Mononuclear cell (primary cell): ENCODE results near the gene ASXL1. TPM values are rescaled to one million over a fixed set of nuclear protein-coding genes. Genes with fewer than 3 reads are reported as not detected.

ENCODE experiments used
- H3K27me3 ChIP-seq: 2 replicates; pipeline ENCODE4 v1.6.0; 2011; ENCODE audit warnings: low read length, control low read depth; ENCODE audit not compliant: insufficient read depth
- H3K4me1 ChIP-seq: 2 replicates; pipeline ENCODE4 v1.5.1; 2011; ENCODE audit warnings: mild to moderate bottlenecking, low read length, control low read depth; ENCODE audit not compliant: insufficient read depth
- H3K4me3 ChIP-seq: 2 replicates; pipeline ENCODE4 v1.5.1; 2011; ENCODE audit warnings: mild to moderate bottlenecking, low read length, moderate library complexity
- H3K9me3 ChIP-seq: 2 replicates; pipeline ENCODE4 v1.5.1; 2011; ENCODE audit warnings: low read depth, mild to moderate bottlenecking, control low read depth, low read length
- total RNA-seq: library from RNA; depleted of rRNA; stranded (reverse); fragments of >200 nt; gene quantifications from one replicate; pipeline ENCODE4 v1.2.3, GENCODE V29; 2012

ASXL1 gene
- total RNA-seq, 1 donor, result 117 TPM

- H3K4me3 ChIP-seq, result no peak overlapping the region
- no peaks in the 10 kb centered on the region for H3K27me3 ChIP-seq
- H3K4me1 ChIP-seq, result peaks cover 48% of the 10 kb centered on the region
- no peaks in the 10 kb centered on the region for H3K9me3 ChIP-seq
Measured at GRCh38 chr20:32474009-32474716, 116.0 kb downstream of the ASXL1 start.

- peaks cover 53% of the 10 kb centered on the region for H3K4me1 ChIP-seq
- H3K4me3 ChIP-seq, result no peak overlapping the region
- H3K27me3 ChIP-seq, result no peaks in the 10 kb centered on the region
- H3K9me3 ChIP-seq, result no peaks in the 10 kb centered on the region
Measured at GRCh38 chr20:32474717-32474966, 116.5 kb downstream of the ASXL1 start.

- H3K9me3 ChIP-seq, result no peaks in the 10 kb centered on the region
- H3K4me1 ChIP-seq, result peaks cover 55% of the 10 kb centered on the region
- no peak overlapping the region for H3K4me3 ChIP-seq
- H3K27me3 ChIP-seq, result no peaks in the 10 kb centered on the region
Measured at GRCh38 chr20:32474967-32475811, 117.1 kb downstream of the ASXL1 start.

GRCh38 chr20:32476684-32477593 is 118.8 kb downstream of the ASXL1 start:
- no peak overlapping the region for H3K4me3 ChIP-seq
- no peaks in the 10 kb centered on the region for H3K9me3 ChIP-seq
- peaks cover 63% of the 10 kb centered on the region for H3K4me1 ChIP-seq
- H3K27me3 ChIP-seq, result no peaks in the 10 kb centered on the region

GRCh38 chr20:32477594-32478512 is 119.7 kb downstream of the ASXL1 start:
- peaks cover 70% of the 10 kb centered on the region for H3K4me1 ChIP-seq
- H3K27me3 ChIP-seq, result no peaks in the 10 kb centered on the region
- H3K4me3 ChIP-seq, result no peak overlapping the region
- H3K9me3 ChIP-seq, result no peaks in the 10 kb centered on the region

- Histone ChIP-seq H3K4me1 (peaks cover 70% of the 10 kb centered on the region), H3K27me3 (no peaks in the 10 kb centered on the region), H3K9me3 (no peaks in the 10 kb centered on the region), H3K4me3 (no peak overlapping the region)
Measured at GRCh38 chr20:32478576-32478975, 120.4 kb downstream of the ASXL1 start.

GRCh38 chr20:32479012-32479411 is 120.9 kb downstream of the ASXL1 start:
- no peaks in the 10 kb centered on the region for H3K27me3 ChIP-seq
- no peaks in the 10 kb centered on the region for H3K9me3 ChIP-seq
- H3K4me3 ChIP-seq, result no peak overlapping the region
- H3K4me1 ChIP-seq, result peaks cover 70% of the 10 kb centered on the region

GRCh38 chr20:32479697-32480171 is 121.6 kb downstream of the ASXL1 start:
- H3K9me3 ChIP-seq, result no peaks in the 10 kb centered on the region
- peaks cover 67% of the 10 kb centered on the region for H3K4me1 ChIP-seq
- no peaks in the 10 kb centered on the region for H3K27me3 ChIP-seq
- H3K4me3 ChIP-seq, result no peak overlapping the region

GRCh38 chr20:32480371-32481241 is 122.5 kb downstream of the ASXL1 start:
- Histone ChIP-seq H3K4me3 (no peak overlapping the region), H3K9me3 (no peaks in the 10 kb centered on the region), H3K27me3 (no peaks in the 10 kb centered on the region), H3K4me1 (peaks cover 67% of the 10 kb centered on the region)

GRCh38 chr20:32481311-32482142 is 123.4 kb downstream of the ASXL1 start:
- peaks cover 64% of the 10 kb centered on the region for H3K4me1 ChIP-seq
- H3K4me3 ChIP-seq, result no peak overlapping the region

GRCh38 chr20:32482143-32482441 is 124.0 kb downstream of the ASXL1 start:
- H3K4me1 ChIP-seq, result peaks cover 58% of the 10 kb centered on the region
- H3K4me3 ChIP-seq, result peak overlapping the region; percentile 47
- H3K27me3 ChIP-seq, result no peaks in the 10 kb centered on the region
- H3K9me3 ChIP-seq, result no peaks in the 10 kb centered on the region

More at GRCh38 chr20:32481311-32482142, 123.4 kb downstream of the ASXL1 start:
- Histone ChIP-seq H3K9me3 (no peaks in the 10 kb centered on the region), H3K27me3 (no peaks in the 10 kb centered on the region)

GRCh38 chr20:32482442-32483261 is 124.5 kb downstream of the ASXL1 start:
- Histone ChIP-seq H3K9me3 (no peaks in the 10 kb centered on the region), H3K4me1 (peaks cover 55% of the 10 kb centered on the region), H3K4me3 (peak overlapping the region; percentile 47), H3K27me3 (no peaks in the 10 kb centered on the region)
